ENCODE results near the gene ANXA5. TPM values are rescaled to one million over a fixed set of nuclear protein-coding genes. Genes with fewer than 3 reads are reported as not detected.
A peak's percentile ranks its signal among the peaks of the same experiment; 100 is the strongest.

ANXA5 gene
- total and polyA plus RNA-seq, 2 of the 4 experiments (the other 2 are of a cell fraction): 780 to 1,448 TPM

DNA sequence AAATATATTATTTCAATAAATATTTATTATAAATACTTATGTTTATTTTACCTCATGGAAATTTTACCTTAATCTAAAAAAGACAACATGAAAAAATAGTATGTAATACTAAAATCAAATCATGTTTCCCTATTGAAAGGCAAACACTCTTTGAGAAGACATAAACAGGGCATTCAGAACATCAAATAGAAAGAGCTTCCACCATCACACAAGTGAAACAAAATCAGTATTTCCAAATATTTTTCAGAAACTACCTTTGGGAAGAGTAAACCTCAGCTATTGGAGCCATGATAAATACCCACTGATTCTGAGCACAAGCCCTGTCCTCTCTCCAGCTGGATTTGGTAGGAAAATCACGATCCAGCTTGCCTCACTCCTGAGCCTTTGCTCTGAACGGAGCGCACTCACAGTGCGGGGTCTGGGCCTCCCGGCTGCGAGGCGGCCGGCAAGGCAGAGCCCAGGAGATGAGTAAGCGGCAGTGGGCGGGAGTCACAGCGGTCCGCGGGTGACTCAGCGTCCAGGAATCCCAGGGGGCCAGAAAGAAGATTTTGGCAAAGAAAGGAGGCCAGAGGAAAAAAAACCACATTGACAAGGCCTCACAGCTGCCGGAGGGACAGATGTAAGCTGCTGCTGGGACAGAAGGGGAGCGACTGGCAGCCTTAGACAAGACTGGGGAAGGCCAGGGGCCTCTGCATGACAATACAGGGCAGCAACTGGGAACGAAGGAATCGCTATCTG lies 14.7 kb upstream of the ANXA5 start:
- peak overlapping the region; percentile 93 for H3K14ac ChIP-seq (replicated peaks; ENCODE audit: low read depth, low read length)
- peaks cover 2 to 7% of the 10 kb centered on the region in 2 experiments; a peak in 3 of 4 replicates for H3K79me1 ChIP-seq (ENCODE audit: low read depth in 1 of 2, low read length in 2 of 2)
- peak overlapping the region; percentile 89 for H4K91ac ChIP-seq (ENCODE audit: insufficient read depth, low read depth, low read length)
- H3K4me2 ChIP-seq (ENCODE audit: low read depth, low read length): peak overlapping the region; percentile 61
- peak overlapping the region; percentile 43 for H3K18ac ChIP-seq (ENCODE audit: low read depth, low read length)
- peak overlapping the region; percentile 8 for H2AK9ac ChIP-seq (replicated peaks; ENCODE audit: low read depth, low read length, poor library complexity)
- peak overlapping the region; percentile 99 for H3K56ac ChIP-seq (ENCODE audit: extremely low read depth, insufficient read depth, low read length)
- H2BK20ac ChIP-seq (ENCODE audit: low read depth, low read length): peak overlapping the region; percentile 96
- no peaks in the 10 kb centered on the region for H3K9me3 ChIP-seq (ENCODE audit: control insufficient read depth, insufficient read depth, low read length)
- peak overlapping the region; percentile 69 for H3K9ac ChIP-seq (ENCODE audit: low read depth, low read length)
- peak overlapping the region; percentile 83 for H2AK5ac ChIP-seq (ENCODE audit: low read depth, low read length)
- peak overlapping the region; percentile 96 for H2BK5ac ChIP-seq (ENCODE audit: low read depth, low read length, poor library complexity, severe bottlenecking)
- H2BK15ac ChIP-seq (ENCODE audit: low read depth, low read length): peak overlapping the region; percentile 94
- no peaks in the 10 kb centered on the region for H3K36me3 ChIP-seq (ENCODE audit: control insufficient read depth, insufficient read depth, low read length)
- intact Hi-C loops (cut with micrococcal nuclease) (loop anchor here (1.0 to 2.0 kb wide), 2 partner anchors 14 to 17 kb away; no protein-coding TSS in a partner anchor), dilution Hi-C loops (cut with HindIII; ENCODE audit: low sequenced_read_pairs, unreplicated experiment) (no loop called here), in situ Hi-C loops (cut with MboI; ENCODE audit: low sequenced_read_pairs) (no loop called here)
- H3K27ac ChIP-seq (ENCODE audit: insufficient read depth, low read length): peak overlapping the region; percentile 84
- BruUV-seq (replicated peaks): TSS peak; percentile 74
- H4K5ac ChIP-seq (ENCODE audit: low read depth, low read length): peak overlapping the region; percentile 32
- no peaks in the 10 kb centered on the region for H4K20me1 ChIP-seq (ENCODE audit: insufficient read depth, low read length)
- DNase-seq: peak; percentile 97
- peaks cover 9% of the 10 kb centered on the region for H3K9me1 ChIP-seq (ENCODE audit: insufficient read depth, low read length)
- H2AFZ ChIP-seq (replicated peaks; ENCODE audit: low read length, poor library complexity): peak overlapping the region; percentile 78
- peak overlapping the region; percentile 96 for H2BK120ac ChIP-seq (ENCODE audit: low read depth, low read length)
- H4K8ac ChIP-seq (ENCODE audit: low read depth in 2 of 2, low read length in 2 of 2): peak overlapping the region; percentile 50 to 91
- peak overlapping the region; percentile 23; the same call in 1 of the 2 replicates for H3K4me3 ChIP-seq (ENCODE audit: insufficient read depth, low read depth, low read length)
- no peaks in the 10 kb centered on the region for H3K27me3 ChIP-seq (ENCODE audit: control insufficient read depth, insufficient read depth, low read length)
- POLR2A ChIA-PET (ENCODE audit: unreplicated experiment): interaction anchor here (0.6 to 1.2 kb wide), 4 partner anchors 15 to 79 kb away, joined by 3 to 6 read pairs (median 3); no protein-coding TSS in a partner anchor
- peak; percentile 99 for ATAC-seq (ENCODE audit: low read depth)
- H3K23ac ChIP-seq (ENCODE audit: low read depth, low read length): peak overlapping the region; percentile 98
- H3K4me1 ChIP-seq (ENCODE audit: control insufficient read depth, insufficient read depth, low read length): peaks cover 7% of the 10 kb centered on the region
- 0% methylated on average over 9 of the region's 18 CpGs; no CpG with 5 or more reads in 1 of the 2 experiments for WGBS, 2 experiments (ENCODE audit: extremely low coverage in 2 of 2, insufficient read length in 1 of 2)
- CTCF ChIA-PET: interaction anchor here (0.8 to 1.6 kb wide), 2 partner anchors 25 to 238 kb away, joined by 3 to 4 read pairs; no protein-coding TSS in a partner anchor
- H3K4ac ChIP-seq (ENCODE audit: low read depth, low read length): peak overlapping the region; percentile 95
- TF ChIP-seq CHD1 (IDR thresholded peaks at IDR 0.05; ENCODE audit: low read depth, low read length): no peak
- TF ChIP-seq, protein P1, sequence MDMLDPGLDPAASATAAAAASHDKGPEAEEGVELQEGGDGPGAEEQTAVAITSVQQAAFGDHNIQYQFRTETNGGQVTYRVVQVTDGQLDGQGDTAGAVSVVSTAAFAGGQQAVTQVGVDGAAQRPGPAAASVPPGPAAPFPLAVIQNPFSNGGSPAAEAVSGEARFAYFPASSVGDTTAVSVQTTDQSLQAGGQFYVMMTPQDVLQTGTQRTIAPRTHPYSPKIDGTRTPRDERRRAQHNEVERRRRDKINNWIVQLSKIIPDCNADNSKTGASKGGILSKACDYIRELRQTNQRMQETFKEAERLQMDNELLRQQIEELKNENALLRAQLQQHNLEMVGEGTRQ (IDR thresholded peaks at IDR 0.05; ENCODE audit: low read depth, low read length): 0 out of 2 replicates have a peak, but pooled peaks have one; percentile 1
- TF ChIP-seq, protein P2, sequence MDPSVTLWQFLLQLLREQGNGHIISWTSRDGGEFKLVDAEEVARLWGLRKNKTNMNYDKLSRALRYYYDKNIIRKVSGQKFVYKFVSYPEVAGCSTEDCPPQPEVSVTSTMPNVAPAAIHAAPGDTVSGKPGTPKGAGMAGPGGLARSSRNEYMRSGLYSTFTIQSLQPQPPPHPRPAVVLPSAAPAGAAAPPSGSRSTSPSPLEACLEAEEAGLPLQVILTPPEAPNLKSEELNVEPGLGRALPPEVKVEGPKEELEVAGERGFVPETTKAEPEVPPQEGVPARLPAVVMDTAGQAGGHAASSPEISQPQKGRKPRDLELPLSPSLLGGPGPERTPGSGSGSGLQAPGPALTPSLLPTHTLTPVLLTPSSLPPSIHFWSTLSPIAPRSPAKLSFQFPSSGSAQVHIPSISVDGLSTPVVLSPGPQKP (IDR thresholded peaks at IDR 0.05; ENCODE audit: borderline replicate concordance, low read depth, low read length): no peak
- peak; percentile 25 for TF ChIP-seq RCOR1 (IDR thresholded peaks at IDR 0.05; ENCODE audit: insufficient replicate concordance, low read length)
- TF ChIP-seq CEBPB (IDR thresholded peaks at IDR 0.05; ENCODE audit: low read depth, low read length): peak; percentile 58; the same call in 1 of the 2 replicates
- no peak for TF ChIP-seq MXI1 (IDR thresholded peaks at IDR 0.05; ENCODE audit: borderline replicate concordance, low read depth, low read length)
- TF ChIP-seq BHLHE40 (IDR thresholded peaks at IDR 0.05; ENCODE audit: low read depth, low read length): peak; percentile 69
- TF ChIP-seq POLR2A (IDR thresholded peaks at IDR 0.05; ENCODE audit: low read depth, low read length): peak; percentile 93
- peak; percentile 19; the same call in 1 of the 2 replicates for TF ChIP-seq RAD21 (IDR thresholded peaks at IDR 0.05; ENCODE audit: low read length)
- peak; percentile 63; the same call in 1 of the 2 replicates for TF ChIP-seq NFE2L2 (IDR thresholded peaks at IDR 0.05; ENCODE audit: low read depth, low read length)
- TF ChIP-seq MAZ (IDR thresholded peaks at IDR 0.05; ENCODE audit: borderline replicate concordance, low read depth, low read length): 0 out of 2 replicates have a peak, but pooled peaks have one; percentile 63
- TF ChIP-seq FOS (IDR thresholded peaks at IDR 0.05; ENCODE audit: low read depth, low read length): peak; percentile 99
- TF ChIP-seq RFX5 (IDR thresholded peaks at IDR 0.05; ENCODE audit: low read depth, low read length): no peak
- 0 out of 2 replicates have a peak, but pooled peaks have one; percentile 2 for TF ChIP-seq SMC3 (IDR thresholded peaks at IDR 0.05; ENCODE audit: low read depth, low read length)
- TF ChIP-seq MAFK (IDR thresholded peaks at IDR 0.05; ENCODE audit: low read depth, low read length): no peak
